Vagina (tissue), 2 donors: ENCODE data around the gene CSF1R. TPM values are rescaled to one million over a fixed set of nuclear protein-coding genes. Genes with fewer than 3 reads are reported as not detected.
A peak's percentile ranks its signal among the peaks of the same experiment; 100 is the strongest.

Source experiments
- DNase-seq, 2 donors: peaks; one replicate each; pipeline ENCODE4 v3.0.0-alpha.2; 2017; ENCODE audit errors: extremely low spot score in 2 of 2
- H3K27ac ChIP-seq: fragments of 200-600 bp; sonication (generic); one replicate; pipeline ENCODE4 v1.5.1; 2019
- H3K27me3 ChIP-seq: fragments of 200-600 bp; sonication (generic); one replicate; pipeline ENCODE4 v1.5.1; 2019
- H3K36me3 ChIP-seq, 2 donors: fragments of 200-600 bp; sonication (generic); one replicate each; pipeline ENCODE4 v1.5.1; 2017 to 2019
- H3K4me1 ChIP-seq: fragments of 200-600 bp; sonication (generic); one replicate; pipeline ENCODE4 v1.5.1; 2019
- H3K4me3 ChIP-seq, 2 donors: fragments of 200-600 bp; sonication (generic); 1 replicate in 1 of 2; 2 replicates in 1 of 2; pipeline ENCODE4 v1.5.1; 2016 to 2019
- H3K9me3 ChIP-seq: fragments of 200-600 bp; sonication (generic); one replicate; pipeline ENCODE4 v1.5.1; 2019
- CTCF ChIP-seq, 3 experiments: fragments of 450-650 bp in 2 of 3; fragments of 200-600 bp in 1 of 3; sonication (generic) in 1 of 3; IDR thresholded peaks; one replicate each; pipeline ENCODE4 v1.5.1; 2017 to 2019; ENCODE audit warnings: antibody characterized with exemption in 3 of 3, mild to moderate bottlenecking in 2 of 3, moderate library complexity in 2 of 3
- POLR2A ChIP-seq, 2 donors: fragments of 450-650 bp; IDR thresholded peaks; one replicate each; pipeline ENCODE4 v1.6.1; 2017; ENCODE audit warnings: antibody characterized with exemption in 2 of 2, mild to moderate bottlenecking in 2 of 2, moderate library complexity in 2 of 2
- POLR2AphosphoS5 ChIP-seq, 2 donors: sonication (generic); formaldehyde crosslinking; IDR thresholded peaks; one replicate each; pipeline ENCODE4 v1.9.0; 2017; ENCODE audit warnings: antibody characterized with exemption in 2 of 2, mild to moderate bottlenecking in 2 of 2, low read depth in 1 of 2; ENCODE audit not compliant: insufficient read depth in 1 of 2
- intact Hi-C: fragments of 100-400 bp; cut with DNase I; formaldehyde crosslinking; loops from one replicate; pipeline ENCODE4 v1.15.1; 2023
- total RNA-seq: library from RNA; depleted of rRNA; stranded (reverse); fragments of >200 nt; gene quantifications from one replicate; pipeline ENCODE4 v1.2.3, GENCODE V29; 2016

CSF1R gene
- total RNA-seq, 1 donor from 2014 or later = 21.4 TPM

GRCh38 chr5:150077060-150077459 lies 9.3 kb downstream of the CSF1R start:
- TF ChIP-seq CTCF (IDR thresholded peaks at IDR 0.05) (no peak), POLR2AphosphoS5 (IDR thresholded peaks at IDR 0.05; ENCODE audit: insufficient read depth in 1 of 2, low read depth in 1 of 2) (no peak), POLR2A (IDR thresholded peaks at IDR 0.05) (no peak)
- Histone ChIP-seq H3K4me1 (peaks cover 7% of the 10 kb centered on the region), H3K27me3 (no peaks in the 10 kb centered on the region), H3K36me3 (no peaks in the 10 kb centered on the region), H3K4me3 (no peak overlapping the region), H3K9me3 (no peaks in the 10 kb centered on the region), H3K27ac (no peak overlapping the region)
- DNase-seq = peak in 1 of 2 donors; percentile 71
- intact Hi-C loops = no loop called here

DNA sequence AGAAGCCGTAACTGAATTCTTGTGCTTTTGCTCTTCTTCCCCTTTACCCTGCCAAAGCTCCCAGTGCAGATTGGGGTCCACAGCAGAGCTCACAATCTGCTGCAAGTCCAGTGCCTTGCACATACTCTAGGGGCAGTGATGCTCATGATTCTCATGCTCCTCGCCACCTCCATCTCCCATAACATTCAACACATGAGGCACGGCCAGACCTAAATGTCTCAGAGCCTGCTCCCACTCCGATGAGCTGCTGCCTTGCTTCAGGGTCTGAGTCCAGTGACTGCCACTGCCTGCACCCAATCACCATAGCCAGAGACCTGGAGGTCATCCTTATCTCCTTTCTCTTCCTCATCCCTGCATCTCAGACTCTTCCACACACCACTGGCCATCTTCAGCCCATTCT lies 10.5 kb downstream of the CSF1R start:
- peak; percentile 69 to 85 for DNase-seq
- H3K4me1 ChIP-seq = no peaks in the 10 kb centered on the region
- H3K27ac ChIP-seq = no peak overlapping the region
- H3K9me3 ChIP-seq = no peaks in the 10 kb centered on the region
- no peak for TF ChIP-seq CTCF (IDR thresholded peaks at IDR 0.05)
- no peak for TF ChIP-seq POLR2A (IDR thresholded peaks at IDR 0.05)
- TF ChIP-seq POLR2AphosphoS5 (IDR thresholded peaks at IDR 0.05; ENCODE audit: insufficient read depth in 1 of 2, low read depth in 1 of 2) = no peak
- intact Hi-C loops = no loop called here
- no peak overlapping the region for H3K4me3 ChIP-seq
- no peaks in the 10 kb centered on the region for H3K36me3 ChIP-seq
- H3K27me3 ChIP-seq = no peaks in the 10 kb centered on the region

- no peak overlapping the region for H3K4me3 ChIP-seq
- TF ChIP-seq CTCF (IDR thresholded peaks at IDR 0.05) = no peak
- no peak for TF ChIP-seq POLR2A (IDR thresholded peaks at IDR 0.05)
- TF ChIP-seq POLR2AphosphoS5 (IDR thresholded peaks at IDR 0.05; ENCODE audit: insufficient read depth in 1 of 2, low read depth in 1 of 2) = no peak
- H3K36me3 ChIP-seq = no peaks in the 10 kb centered on the region
- peak in 1 of 2 donors; percentile 49 for DNase-seq
- no peaks in the 10 kb centered on the region for H3K4me1 ChIP-seq
- no peaks in the 10 kb centered on the region for H3K9me3 ChIP-seq
- intact Hi-C loops = no loop called here
- no peaks in the 10 kb centered on the region for H3K27me3 ChIP-seq
- H3K27ac ChIP-seq = no peak overlapping the region
Measured at GRCh38 chr5:150075233-150075632, 11.1 kb downstream of the CSF1R start.

- no peaks in the 10 kb centered on the region for H3K4me1 ChIP-seq
- no peaks in the 10 kb centered on the region for H3K27me3 ChIP-seq
- no peaks in the 10 kb centered on the region for H3K36me3 ChIP-seq
- peak in 1 of 2 donors; percentile 70 for DNase-seq
- no peak overlapping the region for H3K4me3 ChIP-seq
- no peaks in the 10 kb centered on the region for H3K9me3 ChIP-seq
- no peak overlapping the region for H3K27ac ChIP-seq
- intact Hi-C loops = no loop called here
- no peak for TF ChIP-seq POLR2A (IDR thresholded peaks at IDR 0.05)
- TF ChIP-seq POLR2AphosphoS5 (IDR thresholded peaks at IDR 0.05; ENCODE audit: insufficient read depth in 1 of 2, low read depth in 1 of 2) = no peak
- TF ChIP-seq CTCF (IDR thresholded peaks at IDR 0.05) = no peak
Measured at GRCh38 chr5:150073677-150074076, 12.7 kb downstream of the CSF1R start.

DNA sequence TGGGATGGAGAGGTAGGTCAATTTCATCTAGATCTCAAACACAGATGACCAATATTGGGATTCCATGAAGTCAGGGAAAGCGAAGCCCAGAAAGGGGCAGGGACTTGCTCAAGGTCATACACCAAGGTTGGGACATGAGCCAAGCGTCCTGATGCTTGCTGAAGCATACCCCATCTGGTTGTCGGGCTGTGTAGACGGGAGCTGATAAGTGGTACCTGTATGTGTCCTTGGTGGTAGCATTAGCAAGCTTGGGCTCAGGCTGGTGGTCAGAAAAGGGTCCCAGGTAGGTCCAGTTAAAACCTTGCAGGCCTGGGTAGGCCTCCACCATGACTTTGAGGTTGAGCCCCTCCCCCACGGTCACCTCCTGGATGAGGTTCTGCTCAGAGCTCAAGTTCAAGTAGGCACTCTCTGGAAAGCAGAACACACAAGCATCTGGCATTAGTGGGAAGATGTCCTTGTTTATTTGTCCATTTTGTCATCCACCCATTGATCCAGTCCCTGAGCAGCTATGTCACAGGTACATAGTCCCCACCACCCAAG lies 13.2 kb downstream of the CSF1R start:
- peak; percentile 75 to 79 for DNase-seq
- Histone ChIP-seq H3K27me3 (no peaks in the 10 kb centered on the region), H3K27ac (no peak overlapping the region), H3K36me3 (no peaks in the 10 kb centered on the region), H3K4me3 (no peak overlapping the region), H3K9me3 (no peaks in the 10 kb centered on the region), H3K4me1 (no peaks in the 10 kb centered on the region)
- intact Hi-C loops = no loop called here
- TF ChIP-seq POLR2A (IDR thresholded peaks at IDR 0.05) (no peak), CTCF (IDR thresholded peaks at IDR 0.05) (no peak), POLR2AphosphoS5 (IDR thresholded peaks at IDR 0.05; ENCODE audit: insufficient read depth in 1 of 2, low read depth in 1 of 2) (no peak)
